Measurements from ENCODE around the gene KCNQ5.
"Not testable (repeated sequence)": the region's sequence is repeated elsewhere in the genome, so short reads cannot be mapped to it uniquely, and the experiment has no call there.

The KCNQ5 gene

DNA sequence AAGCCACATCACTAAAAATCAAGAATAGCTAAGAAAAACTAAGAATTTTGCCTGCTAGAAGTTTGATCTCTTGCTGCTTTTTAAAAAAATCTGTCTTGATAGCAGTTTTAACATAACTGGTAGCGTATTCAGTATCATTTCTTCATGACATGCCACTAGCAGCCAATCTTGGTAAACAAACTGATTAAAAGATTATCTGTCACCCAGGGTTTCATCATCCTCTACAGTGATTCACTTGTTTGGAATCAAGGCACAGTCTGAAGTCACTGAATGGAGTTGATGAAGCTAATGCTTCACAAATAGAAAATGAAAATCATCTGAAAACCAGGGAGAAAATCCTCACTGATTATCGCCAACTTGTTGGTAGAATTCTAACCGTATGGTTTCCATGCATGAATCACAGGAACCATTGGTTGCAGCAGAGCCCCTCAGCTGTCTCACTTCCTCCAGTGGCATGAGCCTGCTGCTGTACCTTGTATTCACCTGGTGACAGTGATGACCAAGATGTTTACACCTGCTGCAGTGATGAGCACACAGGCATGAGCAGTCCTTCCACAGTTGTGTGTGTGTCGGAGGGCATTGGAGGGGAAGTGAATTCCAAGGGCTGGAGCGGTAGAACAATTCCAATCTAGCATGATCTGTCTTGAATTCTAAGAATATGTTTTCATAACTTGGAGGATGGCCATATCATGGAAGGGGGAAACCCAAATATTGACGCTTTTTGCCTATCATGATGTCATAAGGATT lies 328.4 kb downstream of the KCNQ5 start:
- peak in 1 of 51 donors; percentile 4 for DNase-seq

GRCh38 chr6:72952808-72953630 lies 331.2 kb downstream of the KCNQ5 start:
- DNase-seq, result no peak

- no peak for DNase-seq
These were observed 332.1 kb downstream of the KCNQ5 start for GRCh38 chr6:72953971-72954381.

- DNase-seq, result no peak
These were observed 332.9 kb downstream of the KCNQ5 start for GRCh38 chr6:72954716-72955115.

DNA sequence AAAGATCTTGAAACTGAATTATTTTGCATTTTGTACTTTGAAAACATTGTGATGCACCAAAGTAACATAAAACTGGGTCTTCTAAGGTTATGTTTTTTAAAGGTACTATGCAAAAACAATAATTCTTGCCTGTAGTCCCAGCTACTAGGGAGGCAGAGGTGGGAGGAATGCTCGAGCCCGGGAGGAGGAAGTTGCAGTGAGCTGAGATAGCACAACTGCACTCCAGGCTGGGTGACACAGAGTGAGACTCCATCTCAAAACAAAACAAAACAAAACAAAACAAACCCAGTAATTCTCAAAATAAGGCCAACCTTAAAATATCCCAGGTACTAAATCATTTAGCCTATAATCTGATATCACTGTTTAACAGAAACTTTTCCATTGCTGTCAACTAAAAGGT lies 333.8 kb downstream of the KCNQ5 start:
- DNase-seq, result no peak

GRCh38 chr6:72956272-72956671 lies 334.4 kb downstream of the KCNQ5 start:
- DNase-seq, result no peak

DNA sequence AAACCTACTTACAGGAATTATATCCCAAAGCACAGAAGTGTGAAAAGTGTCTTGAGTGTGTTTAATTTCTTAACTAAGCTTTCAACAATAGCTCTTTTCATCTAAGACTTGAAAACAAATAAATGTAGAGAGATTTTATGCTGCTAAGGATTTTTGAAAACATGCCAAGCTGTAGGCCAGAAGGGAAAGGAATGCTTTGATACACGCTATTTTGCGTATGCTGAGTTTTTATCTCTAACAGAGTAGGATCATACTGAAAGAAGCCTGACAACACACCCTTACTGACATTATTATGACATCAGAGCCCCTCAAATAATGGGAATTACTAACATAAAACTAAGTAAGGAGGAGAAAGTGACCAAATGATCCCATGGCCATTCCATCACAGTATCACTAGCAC lies 338.0 kb downstream of the KCNQ5 start:
- no peak for DNase-seq

DNA sequence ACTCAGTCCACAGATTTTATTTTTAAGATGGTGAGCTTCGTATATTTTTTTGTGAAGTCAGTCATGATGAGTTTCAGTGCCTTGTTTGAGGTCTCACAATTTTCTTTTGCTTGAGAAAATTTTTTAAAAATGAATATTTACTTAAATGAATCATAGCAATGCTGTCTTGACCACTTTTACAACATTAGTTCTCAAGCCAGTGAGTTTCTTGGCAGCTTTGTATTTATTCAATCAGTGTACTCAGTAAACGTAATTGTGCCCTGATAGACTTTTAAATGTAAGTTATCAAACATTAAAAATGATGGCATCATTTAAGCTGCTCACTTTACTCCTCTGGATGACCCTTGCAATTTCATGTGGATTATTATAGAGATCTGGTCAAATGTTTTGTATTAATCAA lies 342.1 kb downstream of the KCNQ5 start:
- no peak for DNase-seq

DNA sequence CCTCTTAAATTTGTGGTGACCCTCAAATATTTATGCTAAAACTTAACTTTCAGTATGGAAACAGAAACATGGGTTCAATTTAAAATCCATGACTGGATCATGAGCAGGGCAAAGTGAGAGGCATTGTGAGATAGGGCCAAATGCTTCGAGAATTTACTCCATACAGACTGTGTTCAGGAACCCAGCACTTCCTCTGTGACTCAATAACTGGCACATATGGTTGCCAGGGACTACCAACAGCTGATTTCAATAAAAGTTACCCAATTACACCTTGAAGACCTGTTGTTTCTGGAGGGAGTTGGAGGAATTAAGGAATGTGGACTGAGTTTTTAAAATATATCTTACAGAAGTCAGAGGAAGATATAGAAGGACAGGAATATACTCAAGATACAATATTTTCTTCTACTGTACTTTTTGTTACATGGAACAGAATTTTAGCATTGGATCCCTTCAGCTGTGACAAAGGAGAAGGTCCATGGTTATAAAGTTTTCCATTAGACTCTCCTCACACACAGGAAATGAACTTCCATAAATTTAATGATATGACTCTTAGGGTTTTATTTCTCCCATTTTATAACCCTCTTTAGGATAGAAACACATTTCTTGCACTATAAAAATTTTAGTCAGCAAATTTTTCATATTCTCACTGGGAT lies 344.9 kb downstream of the KCNQ5 start:
- DNase-seq, result no peak

GRCh38 chr6:72967329-72967728 lies 345.5 kb downstream of the KCNQ5 start:
- DNase-seq, result no peak

GRCh38 chr6:72968704-72969103 lies 346.8 kb downstream of the KCNQ5 start:
- DNase-seq, result no peak

- no peak for DNase-seq
These were observed 347.8 kb downstream of the KCNQ5 start for GRCh38 chr6:72969666-72970065.

- no peak for DNase-seq
These were observed 350.7 kb downstream of the KCNQ5 start for GRCh38 chr6:72972579-72972978.

DNA sequence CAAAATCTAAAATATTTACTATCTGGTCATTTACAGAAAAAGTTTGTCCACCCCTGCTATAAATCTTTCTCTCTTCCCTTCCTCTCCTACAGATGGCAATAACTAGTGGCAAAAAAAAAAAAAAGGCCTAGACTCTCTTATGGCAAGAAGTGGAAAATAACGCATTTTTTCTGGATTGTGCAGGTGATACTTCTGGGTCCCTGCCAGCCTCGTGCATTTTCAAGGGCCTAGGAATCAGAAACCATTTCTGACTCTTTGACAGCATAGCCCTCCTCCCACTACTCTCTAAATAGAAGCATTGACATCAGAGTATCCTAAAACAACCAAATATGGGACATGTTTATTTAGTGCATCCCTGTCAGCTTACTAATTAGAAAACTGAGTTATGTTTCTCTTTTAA lies 352.4 kb downstream of the KCNQ5 start:
- no peak for DNase-seq

GRCh38 chr6:72975352-72975752 lies 353.5 kb downstream of the KCNQ5 start:
- no peak for DNase-seq

DNA sequence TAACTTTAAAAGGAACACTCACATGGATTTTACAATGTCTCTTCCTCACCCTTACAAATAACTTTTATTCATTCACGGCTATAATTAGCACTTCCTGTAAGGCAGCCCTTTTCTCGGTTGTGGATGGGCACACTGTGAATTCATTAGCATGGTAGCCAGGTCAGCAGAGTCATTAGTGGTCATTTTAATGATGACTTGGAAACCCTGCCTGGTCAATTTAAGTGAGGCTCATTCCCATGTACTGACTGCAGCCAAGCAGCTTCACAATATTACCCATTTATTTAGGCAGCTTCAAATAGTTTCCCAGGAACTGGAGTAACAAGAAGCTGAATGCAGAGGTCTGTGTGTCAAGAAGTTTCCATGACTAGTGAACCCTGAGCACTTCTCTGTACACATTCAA lies 354.6 kb downstream of the KCNQ5 start:
- peak in 2 of 51 donors; percentile 7 to 10 for DNase-seq

DNA sequence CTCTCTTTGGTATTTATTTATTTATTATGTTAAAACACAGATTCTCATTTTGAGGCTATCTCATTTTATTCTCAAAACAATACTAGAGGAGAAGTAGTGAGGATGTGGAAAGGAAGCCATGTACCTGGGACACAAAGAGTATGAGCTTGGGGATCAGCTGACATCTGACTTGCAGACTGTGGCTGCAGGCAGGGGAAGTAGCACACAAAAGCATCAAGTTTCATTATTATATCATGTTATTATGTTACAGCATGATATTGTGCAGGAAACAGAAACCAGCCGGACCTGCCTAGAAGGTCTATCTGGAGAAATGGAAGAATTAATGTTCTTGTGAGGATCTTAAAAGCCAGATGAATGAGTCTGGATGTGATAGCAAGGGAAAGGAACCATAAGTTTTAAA lies 355.2 kb downstream of the KCNQ5 start:
- no peak for DNase-seq

- not testable (repeated sequence) for DNase-seq
These were observed 356.9 kb downstream of the KCNQ5 start for GRCh38 chr6:72978808-72979207.

DNA sequence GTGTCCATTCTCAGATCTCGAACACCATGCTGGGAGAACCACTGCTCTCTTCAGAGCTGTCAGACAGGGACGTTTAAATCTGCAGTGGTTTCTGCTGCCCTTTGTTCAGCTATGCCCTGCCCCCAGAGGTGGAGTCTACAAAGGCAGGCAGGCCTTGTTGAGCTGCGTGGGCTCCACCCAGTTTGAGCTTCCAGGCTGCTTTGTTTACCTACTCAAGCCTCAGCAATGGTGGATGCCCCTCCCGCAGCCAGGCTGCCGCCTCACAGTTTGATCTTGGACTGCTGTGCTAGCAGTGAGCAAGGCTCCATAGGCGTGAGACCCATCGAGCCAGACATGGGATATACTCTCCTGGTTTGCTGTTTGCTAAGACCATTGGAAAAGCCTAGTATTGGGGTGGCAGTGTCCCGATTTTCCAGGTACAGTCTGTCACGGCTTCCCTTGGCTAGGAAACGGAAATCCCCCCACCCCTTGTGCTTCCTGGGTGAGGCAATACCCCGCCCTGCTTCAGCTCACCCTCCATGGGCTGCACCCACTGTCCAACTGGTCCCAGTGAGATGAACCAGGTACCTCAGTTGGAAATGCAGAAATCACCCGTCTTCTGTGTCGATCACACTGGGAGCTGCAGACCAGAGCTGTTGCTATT lies 362.4 kb downstream of the KCNQ5 start:
- not testable (repeated sequence) for DNase-seq

- no peak for DNase-seq
These were observed 363.3 kb downstream of the KCNQ5 start for GRCh38 chr6:72984981-72985665.

DNA sequence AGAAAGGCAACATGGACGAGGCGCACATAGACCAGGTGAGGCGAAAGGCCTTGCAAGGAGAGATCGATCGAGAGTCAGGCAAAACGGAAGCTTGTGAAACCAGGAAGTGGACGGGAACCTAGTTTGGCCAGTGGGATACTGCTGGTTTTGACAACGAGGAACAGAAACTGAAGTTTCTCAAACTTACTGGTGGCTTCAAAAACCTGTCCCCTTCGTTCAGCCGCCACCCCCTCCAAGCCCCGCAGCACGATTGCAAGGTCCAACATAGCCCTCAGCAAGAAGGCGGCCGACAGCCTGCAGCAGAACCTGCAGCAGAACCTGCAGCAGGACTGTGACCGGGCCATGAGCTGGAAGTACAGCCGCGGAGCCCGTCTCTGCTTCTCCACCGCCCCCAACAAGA lies 365.4 kb downstream of the KCNQ5 start:
- peak in 3 of 51 donors; percentile 1 to 7 (median 6) for DNase-seq

All from hypothalamus (tissue), 51 donors.